ENCODE data around the gene PSMG4. TPM values are rescaled to one million over a fixed set of nuclear protein-coding genes. Genes with fewer than 3 reads are reported as not detected.

The PSMG4 gene
- total RNA-seq, 1 experiment from 2014 or later: 29.3 TPM

GRCh38 chr6:3309391-3310050, 50.8 kb downstream of the PSMG4 start:
- Histone ChIP-seq H2BK15ac (ENCODE audit: low read depth, low read length) (no peak overlapping the region), H3K79me1 (ENCODE audit: insufficient read depth, low read depth, low read length, poor library complexity, severe bottlenecking) (no peaks in the 10 kb centered on the region), H4K91ac (ENCODE audit: insufficient read length, low read depth, low read length) (no peak overlapping the region), H3K9ac (ENCODE audit: extremely low read depth, insufficient read length, low read length) (no peak overlapping the region), H3K14ac (ENCODE audit: insufficient read depth, low read length) (no peak overlapping the region), H3K56ac (ENCODE audit: insufficient read length, low read depth, low read length) (no peak overlapping the region), H2AFZ (ENCODE audit: low read length) (no peak overlapping the region), H3K27me3 (ENCODE audit: insufficient read depth, low read length) (no peaks in the 10 kb centered on the region), H4K8ac (replicated peaks; ENCODE audit: insufficient read length, low read depth, low read length) (no peak overlapping the region), H3K79me2 (ENCODE audit: insufficient read depth, low read length) (no peaks in the 10 kb centered on the region), H2BK5ac (ENCODE audit: insufficient read length, low read length) (no peak overlapping the region), H3K23ac (ENCODE audit: insufficient read length, low read depth, low read length) (no peak overlapping the region), H3K9me3 (ENCODE audit: control insufficient read depth, low read depth, low read length) (no peaks in the 10 kb centered on the region), H4K5ac (ENCODE audit: insufficient read length, low read depth, low read length) (no peak overlapping the region), H2AK5ac (ENCODE audit: insufficient read length, low read length) (no peak overlapping the region), H3K27ac (ENCODE audit: insufficient read length, low read depth, low read length) (no peak overlapping the region), H2BK120ac (ENCODE audit: low read depth, low read length, poor library complexity, severe bottlenecking) (no peak overlapping the region), H3K4ac (ENCODE audit: low read depth, low read length) (no peak overlapping the region), H3T11ph (ENCODE audit: low read length) (no peak overlapping the region), H3K4me1 (ENCODE audit: insufficient read depth, low read length) (no peaks in the 10 kb centered on the region), H2BK20ac (ENCODE audit: low read depth, low read length, poor library complexity, severe bottlenecking) (no peak overlapping the region), H3K23me2 (ENCODE audit: insufficient read length, low read depth, low read length, poor library complexity, severe bottlenecking) (no peaks in the 10 kb centered on the region), H3K4me2 (ENCODE audit: insufficient read depth, insufficient read length, low read length) (no peak overlapping the region), H2BK12ac (ENCODE audit: insufficient read length, low read depth, low read length) (no peak overlapping the region), H4K20me1 (ENCODE audit: control insufficient read depth, insufficient read depth, insufficient read length) (no peaks in the 10 kb centered on the region), H3K18ac (ENCODE audit: insufficient read length, low read depth, low read length) (no peak overlapping the region)
- Mint-ChIP-seq H3K27me3 (ENCODE audit: low read depth) (peaks cover 1% of the 10 kb centered on the region; the same call in 1 of the 2 replicates), H3K4me3 (no peak overlapping the region; a peak in 1 of 5 replicates), H3K36me3 (ENCODE audit: insufficient read depth in 1 of 3, low read depth in 3 of 3) (peaks cover 7 to 31% (median 14%) of the 10 kb centered on the region in 3 experiments; a peak in 6 of 7 replicates), H3K9me3 (peaks cover 0 to 2% of the 10 kb centered on the region in 2 experiments; a peak in 1 of 5 replicates), H3K4me1 (peaks cover 6 to 17% of the 10 kb centered on the region in 2 experiments; a peak in 3 of 4 replicates), H3K27ac (no peak overlapping the region; a peak in 1 of 7 replicates)
- TF ChIP-seq CTCF (conservative IDR thresholded peaks at IDR 0.05): no peak
- no CpG with 5 or more reads among the region's 11 CpGs for WGBS (ENCODE audit: extremely low coverage, insufficient read length, low lambda C conversion rate)
- no peak for DNase-seq
